OCI-LY7 (cell line): ENCODE results near the gene ARL15. TPM values are rescaled to one million over a fixed set of nuclear protein-coding genes. Genes with fewer than 3 reads are reported as not detected.

Experiments used
- BruUV-seq: library from RNA; stranded (reverse); fragments of 400-500 nt; replicated peaks from 2 replicates; lab custom pipeline; 2021; lab: Mats Ljungman, UMichigan
- CTCF ChIA-PET: fragments of 300-600 bp; sonication (Branson Sonifier 250); formaldehyde crosslinking; loops from one replicate; lab custom pipeline; 2022; ENCODE audit warnings: antibody characterized with exemption; ENCODE audit not compliant: unreplicated experiment; lab: Charles Lee
- POLR2A ChIA-PET: fragments of 300-600 bp; sonication (Branson Sonifier 250); formaldehyde crosslinking; loops from one replicate; lab custom pipeline; 2022; ENCODE audit warnings: antibody characterized with exemption; lab: Charles Lee
- DNase-seq: peaks from one replicate; pipeline ENCODE4 v3.0.0-alpha.2; 2015; ENCODE audit warnings: low spot score
- H2AFZ ChIP-seq: fragments of 200-600 bp; sonication (generic), shearing (Covaris generic); 2 replicates; pipeline ENCODE4 v1.6.1; 2014; ENCODE audit warnings: mild to moderate bottlenecking, antibody characterized with exemption, low read length, moderate library complexity
- H3K27ac ChIP-seq: fragments of 200-600 bp; sonication (generic); 2 replicates; pipeline ENCODE4 v1.5.1; 2014; ENCODE audit warnings: mixed run types, low read depth, mild to moderate bottlenecking, moderate library complexity, low read length, inconsistent platforms; ENCODE audit not compliant: poor library complexity, severe bottlenecking
- H3K36me3 ChIP-seq: fragments of 200-600 bp; sonication (generic); 2 replicates; pipeline ENCODE4 v1.6.1; 2014; ENCODE audit warnings: mild to moderate bottlenecking, antibody characterized with exemption, low read length, moderate library complexity, mixed read lengths; ENCODE audit not compliant: insufficient read depth
- H3K4me1 ChIP-seq: fragments of 200-600 bp; sonication (generic); 2 replicates; pipeline ENCODE4 v1.5.1; 2014; ENCODE audit warnings: mild to moderate bottlenecking, low read length; ENCODE audit not compliant: insufficient read depth, poor library complexity, severe bottlenecking
- H3K4me2 ChIP-seq: fragments of 200-600 bp; sonication (generic); 2 replicates; pipeline ENCODE4 v1.6.1; 2014; ENCODE audit warnings: mild to moderate bottlenecking, low read length
- H3K4me3 ChIP-seq: fragments of 200-600 bp; sonication (generic); 2 replicates; pipeline ENCODE4 v1.5.1; 2014; ENCODE audit warnings: mild to moderate bottlenecking, low read depth, low read length; ENCODE audit not compliant: poor library complexity, severe bottlenecking
- H3K79me2 ChIP-seq: fragments of 200-600 bp; sonication (generic); 2 replicates; pipeline ENCODE4 v1.6.1; 2016; ENCODE audit warnings: low read depth, mild to moderate bottlenecking, low read length, moderate library complexity, mixed read lengths; ENCODE audit not compliant: insufficient read depth
- H3K9me2 ChIP-seq: fragments of 200-600 bp; sonication (generic); 2 replicates; pipeline ENCODE4 v1.6.1; 2016; ENCODE audit warnings: mild to moderate bottlenecking, low read length, mixed read lengths; ENCODE audit not compliant: insufficient read depth
- H3K9me3 ChIP-seq: fragments of 200-600 bp; sonication (generic); 2 replicates; pipeline ENCODE4 v1.6.1; 2014; ENCODE audit warnings: mild to moderate bottlenecking, mixed run types, low read length, mixed read lengths
- H4K20me1 ChIP-seq: fragments of 200-600 bp; sonication (generic); 2 replicates; pipeline ENCODE4 v1.6.1; 2014; ENCODE audit warnings: mild to moderate bottlenecking, antibody characterized with exemption, low read length, moderate library complexity, mixed read lengths; ENCODE audit not compliant: insufficient read depth
- EZH2phosphoT487 ChIP-seq: fragments of 200-600 bp; sonication (generic); IDR thresholded peaks from 2 replicates; pipeline ENCODE4 v1.6.1; 2018; ENCODE audit warnings: low read depth, borderline replicate concordance, mild to moderate bottlenecking, mixed run types, antibody characterized with exemption, low read length, moderate library complexity, mixed read lengths
- intact Hi-C: fragments of 100-400 bp; cut with micrococcal nuclease; formaldehyde crosslinking; loops from one replicate; pipeline ENCODE4 v1.10.0; 2022; ENCODE audit not compliant: unreplicated experiment
- total RNA-seq, 2 experiments: library from RNA; depleted of rRNA in 1 of 2; stranded (reverse); fragments of >200 nt in 1 of 2; shearing (Covaris generic) in 1 of 2; gene quantifications; 2 replicates each; pipeline ENCODE4 v1.2.3, GENCODE V29; 2014 to 2022
- TF ChIP-seq, protein P1 (sequence below): fragments of 200-600 bp; sonication (generic); conservative IDR thresholded peaks from 2 replicates; pipeline ENCODE4 v1.5.1; 2014; ENCODE audit warnings: mild to moderate bottlenecking, antibody characterized with exemption, low read length, moderate library complexity, mixed read lengths

The ARL15 gene
- total RNA-seq, 2 experiments from 2014 or later: 18.8 to 24.4 TPM

DNA sequence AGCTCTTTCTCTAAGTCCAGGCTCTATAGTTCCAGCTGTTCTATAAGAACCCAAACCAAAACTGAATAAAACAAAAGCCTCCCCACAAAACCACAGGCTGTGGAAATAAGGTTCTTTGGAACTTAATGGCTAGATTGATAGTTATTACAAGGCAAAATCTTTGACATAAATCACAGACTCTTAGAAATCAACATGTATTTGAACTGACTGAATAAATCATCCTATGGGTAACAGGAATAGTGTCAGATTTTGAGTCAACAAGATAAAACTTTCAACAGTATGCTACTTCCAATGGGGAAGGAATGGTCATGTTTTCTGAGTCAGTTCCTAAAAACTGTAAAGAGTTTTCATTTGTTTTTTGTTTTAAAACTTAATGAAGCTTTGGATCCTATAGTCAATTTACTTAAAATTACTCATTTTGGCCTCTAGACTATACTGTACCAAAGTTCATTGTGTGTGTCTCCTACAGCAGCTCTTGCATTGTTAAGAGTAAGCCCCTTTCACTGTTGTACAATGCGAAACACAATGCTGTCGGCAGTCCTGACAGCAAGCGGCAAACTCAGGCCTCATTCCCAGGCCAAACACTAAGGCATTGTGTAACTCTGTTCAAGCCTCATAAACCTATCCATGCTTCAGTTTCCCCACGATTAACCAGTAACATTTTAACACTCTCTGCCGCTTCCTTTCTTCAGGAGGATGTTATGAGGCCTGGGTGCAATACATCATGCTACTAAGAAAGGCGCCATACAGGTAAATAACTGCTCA lies 134.1 kb downstream of the ARL15 start:
- no peaks in the 10 kb centered on the region for H4K20me1 ChIP-seq
- no peak for DNase-seq
- H3K4me1 ChIP-seq: peaks cover 39% of the 10 kb centered on the region
- no peaks in the 10 kb centered on the region for H3K79me2 ChIP-seq
- H2AFZ ChIP-seq: no peak overlapping the region
- H3K4me3 ChIP-seq: no peak overlapping the region
- no peak overlapping the region for H3K27ac ChIP-seq
- H3K4me2 ChIP-seq: no peak overlapping the region
- intact Hi-C loops: no loop called here
- H3K9me3 ChIP-seq: peaks cover 7% of the 10 kb centered on the region; the same call in 1 of the 2 replicates
- H3K9me2 ChIP-seq: no peaks in the 10 kb centered on the region
- TF ChIP-seq, protein P1, sequence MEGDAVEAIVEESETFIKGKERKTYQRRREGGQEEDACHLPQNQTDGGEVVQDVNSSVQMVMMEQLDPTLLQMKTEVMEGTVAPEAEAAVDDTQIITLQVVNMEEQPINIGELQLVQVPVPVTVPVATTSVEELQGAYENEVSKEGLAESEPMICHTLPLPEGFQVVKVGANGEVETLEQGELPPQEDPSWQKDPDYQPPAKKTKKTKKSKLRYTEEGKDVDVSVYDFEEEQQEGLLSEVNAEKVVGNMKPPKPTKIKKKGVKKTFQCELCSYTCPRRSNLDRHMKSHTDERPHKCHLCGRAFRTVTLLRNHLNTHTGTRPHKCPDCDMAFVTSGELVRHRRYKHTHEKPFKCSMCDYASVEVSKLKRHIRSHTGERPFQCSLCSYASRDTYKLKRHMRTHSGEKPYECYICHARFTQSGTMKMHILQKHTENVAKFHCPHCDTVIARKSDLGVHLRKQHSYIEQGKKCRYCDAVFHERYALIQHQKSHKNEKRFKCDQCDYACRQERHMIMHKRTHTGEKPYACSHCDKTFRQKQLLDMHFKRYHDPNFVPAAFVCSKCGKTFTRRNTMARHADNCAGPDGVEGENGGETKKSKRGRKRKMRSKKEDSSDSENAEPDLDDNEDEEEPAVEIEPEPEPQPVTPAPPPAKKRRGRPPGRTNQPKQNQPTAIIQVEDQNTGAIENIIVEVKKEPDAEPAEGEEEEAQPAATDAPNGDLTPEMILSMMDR: no peak
- no peak for TF ChIP-seq EZH2phosphoT487
- POLR2A ChIA-PET: interaction anchor here (0.6 kb wide), 1 partner anchor 189 kb away, joined by 4 read pairs; no protein-coding TSS in a partner anchor
- no TSS peak for BruUV-seq
- H3K36me3 ChIP-seq: no peaks in the 10 kb centered on the region
- CTCF ChIA-PET: no interaction called here

DNA sequence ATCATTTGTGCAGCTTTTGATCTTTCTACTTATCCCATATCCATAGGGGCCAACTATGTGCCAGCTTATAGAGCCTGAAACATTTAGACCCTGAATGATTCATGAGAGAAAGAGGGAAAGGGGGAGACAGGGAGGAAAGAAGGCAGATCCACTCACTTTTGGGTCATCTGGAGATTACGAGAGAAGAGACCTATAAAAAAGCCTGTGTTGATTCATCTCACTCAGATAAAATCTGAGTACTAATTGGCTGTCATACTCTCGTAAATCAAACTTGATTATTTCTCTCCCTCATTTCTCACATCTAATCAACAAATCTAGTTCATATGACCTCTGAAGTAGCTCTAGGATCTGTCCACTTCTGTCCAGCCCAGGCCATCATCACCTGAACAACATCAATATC lies 137.1 kb downstream of the ARL15 start:
- no peaks in the 10 kb centered on the region for H3K36me3 ChIP-seq
- no peak overlapping the region for H3K4me3 ChIP-seq
- peak overlapping the region; percentile 88 for H3K27ac ChIP-seq
- intact Hi-C loops: no loop called here
- 0 out of 2 replicates have a peak overlapping the region, but pooled peaks have one; percentile 33 for H3K4me2 ChIP-seq
- H2AFZ ChIP-seq: peak overlapping the region; percentile 53; the same call in 1 of the 2 replicates
- no peaks in the 10 kb centered on the region; the same call in 1 of the 2 replicates for H3K79me2 ChIP-seq
- BruUV-seq: no TSS peak
- ChIA-PET POLR2A (interaction anchor here (0.5 kb wide), 1 partner anchor 1099 kb away, joined by 6 read pairs; no protein-coding TSS in a partner anchor), CTCF (no interaction called here)
- no peak for TF ChIP-seq EZH2phosphoT487
- TF ChIP-seq, protein P1: no peak
- peaks cover 7% of the 10 kb centered on the region; the same call in 1 of the 2 replicates for H3K9me3 ChIP-seq
- H4K20me1 ChIP-seq: no peaks in the 10 kb centered on the region
- H3K9me2 ChIP-seq: no peaks in the 10 kb centered on the region
- H3K4me1 ChIP-seq: peaks cover 66% of the 10 kb centered on the region
- DNase-seq: no peak
